ENCODE data around the gene THOC5.
"Not testable (repeated sequence)": the region's sequence is repeated elsewhere in the genome, so short reads cannot be mapped to it uniquely, and the experiment has no call there.

THOC5 gene

GRCh38 chr22:29503811-29504372 lies 49.7 kb downstream of the THOC5 start:
- DNase-seq, result no peak

- no peak for DNase-seq
Measured at GRCh38 chr22:29499852-29500251, 53.7 kb downstream of the THOC5 start.

- no peak for DNase-seq
Measured at GRCh38 chr22:29493636-29494035, 59.9 kb downstream of the THOC5 start.

GRCh38 chr22:29491012-29491411 lies 62.5 kb downstream of the THOC5 start:
- DNase-seq, result no peak

GRCh38 chr22:29489127-29489780 lies 64.3 kb downstream of the THOC5 start:
- not testable (repeated sequence) for DNase-seq

GRCh38 chr22:29487426-29487986 lies 66.1 kb downstream of the THOC5 start:
- no peak for DNase-seq

GRCh38 chr22:29485448-29485847 lies 68.1 kb downstream of the THOC5 start:
- no peak for DNase-seq

GRCh38 chr22:29484642-29485041 lies 68.9 kb downstream of the THOC5 start:
- no peak for DNase-seq

GRCh38 chr22:29483254-29483653 lies 70.3 kb downstream of the THOC5 start:
- no peak for DNase-seq

GRCh38 chr22:29482726-29483125 lies 70.8 kb downstream of the THOC5 start:
- DNase-seq, result no peak

- DNase-seq, result no peak
Measured at GRCh38 chr22:29482253-29482652, 71.3 kb downstream of the THOC5 start.

- no peak for DNase-seq
Measured at GRCh38 chr22:29481265-29482000, 72.1 kb downstream of the THOC5 start.

- peak; percentile 56 for DNase-seq
Measured at GRCh38 chr22:29480512-29481264, 72.9 kb downstream of the THOC5 start.

- no peak for DNase-seq
Measured at GRCh38 chr22:29480262-29480511, 73.4 kb downstream of the THOC5 start.

- no peak for DNase-seq
Measured at GRCh38 chr22:29479417-29480261, 73.9 kb downstream of the THOC5 start, which contains the start of gene NEFH. Gene NEFH, plus strand, starts transcription at chr22:29480218. Its CDS starts 45 bp downstream, at chr22:29480263.

- peak; percentile 43 for DNase-seq
Measured at GRCh38 chr22:29478326-29479276, 75.0 kb downstream of the THOC5 start.

- DNase-seq, result no peak
Measured at GRCh38 chr22:29477723-29478318, 75.7 kb downstream of the THOC5 start.

- DNase-seq, result no peak
Measured at GRCh38 chr22:29476116-29476515, 77.4 kb downstream of the THOC5 start.

GRCh38 chr22:29475550-29475949 lies 78.0 kb downstream of the THOC5 start:
- no peak for DNase-seq

GRCh38 chr22:29473001-29473400 lies 80.6 kb downstream of the THOC5 start:
- no peak for DNase-seq
